ENCODE measurements around the gene WNK3.

Gene WNK3

DNA sequence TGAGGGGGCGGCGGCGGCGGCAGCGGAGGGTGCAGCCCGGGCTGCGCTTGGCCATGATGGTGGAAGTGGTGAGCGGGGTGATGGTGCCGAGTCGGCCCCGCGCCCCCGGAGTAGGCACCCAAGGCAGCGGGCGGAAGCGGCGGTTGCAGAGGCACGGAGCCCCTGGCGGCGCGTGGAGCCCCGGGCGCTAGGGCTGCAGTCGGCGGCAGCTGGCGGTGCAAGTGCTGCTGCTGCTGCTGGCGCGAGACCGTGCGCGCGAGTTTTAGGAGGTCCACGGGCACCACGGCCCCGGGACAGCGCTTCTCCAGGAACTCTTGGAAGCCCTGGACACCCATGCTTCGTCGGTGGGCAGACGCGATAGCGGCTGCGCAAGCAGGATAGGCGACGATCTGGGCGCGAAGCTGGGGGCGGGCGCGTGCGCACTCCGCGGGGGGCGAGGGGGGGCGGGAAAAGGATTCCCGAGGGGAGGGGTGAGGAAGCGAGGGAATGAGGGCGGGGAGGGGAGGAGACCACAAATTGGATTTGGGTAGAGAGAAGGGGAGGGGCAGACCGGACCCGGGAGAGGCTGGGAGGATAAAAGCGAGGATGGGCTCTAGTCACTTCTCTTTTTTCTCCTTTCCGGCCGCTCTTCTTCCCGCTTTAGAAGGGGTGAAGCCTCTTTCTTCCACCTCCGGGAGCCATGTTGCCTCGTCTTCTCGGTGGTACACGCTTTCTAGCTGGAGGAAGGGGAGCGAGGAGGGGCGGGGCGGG, 174.8 kb downstream of the WNK3 start, which contains the start of gene FAM120C:
Gene FAM120C (minus strand): TSS at position 391 of the 750 bp plus-strand sequence. CDS start 56 bp downstream, at position 335.
- Histone ChIP-seq H3K4me1 (ENCODE audit: control insufficient read depth, low read length) (peaks cover 33% of the 10 kb centered on the region), H3K4me2 (ENCODE audit: low read length) (peak within 1 kb of the TSS; percentile 91), H3K36me3 (ENCODE audit: control insufficient read depth, low read length) (peaks cover 46% of the 10 kb centered on the region), H3K9me2 (replicated peaks; ENCODE audit: control insufficient read depth, low read length) (no peaks in the 10 kb centered on the region), H3K27ac (ENCODE audit: low read depth, low read length) (peak within 1 kb of the TSS; percentile 79), H3K9me3 (ENCODE audit: control insufficient read depth, insufficient read depth, low read length) (no peaks in the 10 kb centered on the region), H3K4me3 (ENCODE audit: low read length) (peak within 1 kb of the TSS; percentile 86), H4K20me1 (ENCODE audit: control insufficient read depth, insufficient read depth, low read depth, low read length) (peaks cover 23% of the 10 kb centered on the region; the same call in 1 of the 2 replicates), H3K79me2 (ENCODE audit: control insufficient read depth, low read length) (peaks cover 54% of the 10 kb centered on the region), H3F3A (ENCODE audit: control insufficient read depth, insufficient read depth) (no peaks in the 10 kb centered on the region), H3K27me3 (ENCODE audit: control insufficient read depth, low read length) (no peaks in the 10 kb centered on the region)
- TF ChIP-seq, protein P1, sequence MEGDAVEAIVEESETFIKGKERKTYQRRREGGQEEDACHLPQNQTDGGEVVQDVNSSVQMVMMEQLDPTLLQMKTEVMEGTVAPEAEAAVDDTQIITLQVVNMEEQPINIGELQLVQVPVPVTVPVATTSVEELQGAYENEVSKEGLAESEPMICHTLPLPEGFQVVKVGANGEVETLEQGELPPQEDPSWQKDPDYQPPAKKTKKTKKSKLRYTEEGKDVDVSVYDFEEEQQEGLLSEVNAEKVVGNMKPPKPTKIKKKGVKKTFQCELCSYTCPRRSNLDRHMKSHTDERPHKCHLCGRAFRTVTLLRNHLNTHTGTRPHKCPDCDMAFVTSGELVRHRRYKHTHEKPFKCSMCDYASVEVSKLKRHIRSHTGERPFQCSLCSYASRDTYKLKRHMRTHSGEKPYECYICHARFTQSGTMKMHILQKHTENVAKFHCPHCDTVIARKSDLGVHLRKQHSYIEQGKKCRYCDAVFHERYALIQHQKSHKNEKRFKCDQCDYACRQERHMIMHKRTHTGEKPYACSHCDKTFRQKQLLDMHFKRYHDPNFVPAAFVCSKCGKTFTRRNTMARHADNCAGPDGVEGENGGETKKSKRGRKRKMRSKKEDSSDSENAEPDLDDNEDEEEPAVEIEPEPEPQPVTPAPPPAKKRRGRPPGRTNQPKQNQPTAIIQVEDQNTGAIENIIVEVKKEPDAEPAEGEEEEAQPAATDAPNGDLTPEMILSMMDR (IDR thresholded peaks at IDR 0.05; ENCODE audit: low read depth, low read length, poor library complexity, severe bottlenecking): no peak
- TF ChIP-seq EZH2phosphoT487 (IDR thresholded peaks at IDR 0.05; ENCODE audit: borderline replicate concordance, low read length): no peak

- H3K36me3 ChIP-seq (ENCODE audit: control insufficient read depth, low read length): peaks cover 52% of the 10 kb centered on the region
- peak overlapping the region; percentile 86 for H3K4me3 ChIP-seq (ENCODE audit: low read length)
- H3F3A ChIP-seq (ENCODE audit: control insufficient read depth, insufficient read depth): no peaks in the 10 kb centered on the region
- no peaks in the 10 kb centered on the region for H3K27me3 ChIP-seq (ENCODE audit: control insufficient read depth, low read length)
- peaks cover 23% of the 10 kb centered on the region; the same call in 1 of the 2 replicates for H4K20me1 ChIP-seq (ENCODE audit: control insufficient read depth, insufficient read depth, low read depth, low read length)
- no peaks in the 10 kb centered on the region for H3K9me3 ChIP-seq (ENCODE audit: control insufficient read depth, insufficient read depth, low read length)
- peaks cover 61% of the 10 kb centered on the region for H3K79me2 ChIP-seq (ENCODE audit: control insufficient read depth, low read length)
- H3K27ac ChIP-seq (ENCODE audit: low read depth, low read length): peak overlapping the region; percentile 79
- TF ChIP-seq, protein P1 (IDR thresholded peaks at IDR 0.05; ENCODE audit: low read depth, low read length, poor library complexity, severe bottlenecking): no peak
- TF ChIP-seq EZH2phosphoT487 (IDR thresholded peaks at IDR 0.05; ENCODE audit: borderline replicate concordance, low read length): no peak
- H3K4me1 ChIP-seq (ENCODE audit: control insufficient read depth, low read length): peaks cover 34% of the 10 kb centered on the region
- peak overlapping the region; percentile 91 for H3K4me2 ChIP-seq (ENCODE audit: low read length)
- H3K9me2 ChIP-seq (replicated peaks; ENCODE audit: control insufficient read depth, low read length): no peaks in the 10 kb centered on the region
These were observed 175.5 kb downstream of the WNK3 start for GRCh38 chrX:54182194-54182863.

GRCh38 chrX:54181202-54181953, 176.5 kb downstream of the WNK3 start:
- TF ChIP-seq, protein P1 (IDR thresholded peaks at IDR 0.05; ENCODE audit: low read depth, low read length, poor library complexity, severe bottlenecking): no peak
- TF ChIP-seq EZH2phosphoT487 (IDR thresholded peaks at IDR 0.05; ENCODE audit: borderline replicate concordance, low read length): no peak
- Histone ChIP-seq H3K27me3 (ENCODE audit: control insufficient read depth, low read length) (no peaks in the 10 kb centered on the region), H3K4me3 (ENCODE audit: low read length) (peak overlapping the region; percentile 86), H3F3A (ENCODE audit: control insufficient read depth, insufficient read depth) (no peaks in the 10 kb centered on the region), H3K9me2 (replicated peaks; ENCODE audit: control insufficient read depth, low read length) (no peaks in the 10 kb centered on the region), H4K20me1 (ENCODE audit: control insufficient read depth, insufficient read depth, low read depth, low read length) (peaks cover 23% of the 10 kb centered on the region; the same call in 1 of the 2 replicates), H3K79me2 (ENCODE audit: control insufficient read depth, low read length) (peaks cover 71% of the 10 kb centered on the region), H3K27ac (ENCODE audit: low read depth, low read length) (no peak overlapping the region), H3K4me1 (ENCODE audit: control insufficient read depth, low read length) (peaks cover 34% of the 10 kb centered on the region), H3K9me3 (ENCODE audit: control insufficient read depth, insufficient read depth, low read length) (no peaks in the 10 kb centered on the region), H3K4me2 (ENCODE audit: low read length) (peak overlapping the region; percentile 91), H3K36me3 (ENCODE audit: control insufficient read depth, low read length) (peaks cover 61% of the 10 kb centered on the region)
